Common myeloid progenitor, CD34-positive (primary cell): ENCODE results near the gene MLLT10.

ENCODE experiments used
- CTCF ChIA-PET: fragments of 350-600 bp; sonication (Branson Sonifier 250); formaldehyde crosslinking; loops from one replicate; lab custom pipeline; 2021; ENCODE audit warnings: antibody characterized with exemption; lab: Charles Lee
- POLR2A ChIA-PET: fragments of 350-600 bp; sonication (Branson Sonifier 250); formaldehyde crosslinking; loops from one replicate; lab custom pipeline; 2021; ENCODE audit warnings: antibody characterized with exemption; lab: Charles Lee
- DNase-seq, 3 donors: peaks; one replicate each; pipeline versions ENCODE4 v3.0.0 to v3.0.0-alpha.2; 2013
- H3K27ac ChIP-seq, 2 experiments: 1 replicate in 1 of 2; 2 replicates in 1 of 2; pipeline ENCODE4 v1.7.0; 2013; ENCODE audit warnings: inconsistent platforms in 2 of 2, low read length in 2 of 2, mild to moderate bottlenecking in 2 of 2, low read depth in 1 of 2, moderate library complexity in 1 of 2; ENCODE audit not compliant: severe bottlenecking in 2 of 2, insufficient read depth in 1 of 2, poor library complexity in 1 of 2
- H3K27me3 ChIP-seq, 5 experiments: replicated peaks in 2 of 5; 1 replicate in 3 of 5; 2 replicates in 2 of 5; pipeline versions ENCODE4 v1.6.1 to v1.7.0; 2013; ENCODE audit warnings: low read length in 4 of 5, mild to moderate bottlenecking in 2 of 5, moderate library complexity in 2 of 5, inconsistent platforms in 1 of 5; ENCODE audit not compliant: insufficient read depth in 5 of 5, control insufficient read depth in 4 of 5
- H3K36me3 ChIP-seq, 4 experiments: 1 replicate in 2 of 4; 2 replicates in 2 of 4; pipeline versions ENCODE4 v1.6.1 to v1.7.0; 2013; ENCODE audit warnings: low read length in 3 of 4, control low read depth in 1 of 4, mild to moderate bottlenecking in 1 of 4; ENCODE audit not compliant: control insufficient read depth in 4 of 4, insufficient read depth in 4 of 4
- H3K4me1 ChIP-seq, 4 experiments: 1 replicate in 3 of 4; 2 replicates in 1 of 4; pipeline versions ENCODE4 v1.6.1 to v1.7.1; 2013; ENCODE audit warnings: low read length in 3 of 4, mild to moderate bottlenecking in 3 of 4, control low read depth in 1 of 4, inconsistent platforms in 1 of 4, moderate library complexity in 1 of 4; ENCODE audit not compliant: control insufficient read depth in 4 of 4, insufficient read depth in 4 of 4; ENCODE audit errors: control extremely low read depth in 1 of 4
- H3K4me3 ChIP-seq, 7 experiments: 1 replicate in 4 of 7; 2 replicates in 3 of 7; pipeline versions ENCODE4 v1.5.1 to v1.7.0; 2013; ENCODE audit warnings: mild to moderate bottlenecking in 7 of 7, low read length in 6 of 7, moderate library complexity in 6 of 7, inconsistent platforms in 2 of 7, low read depth in 2 of 7, control low read depth in 1 of 7; ENCODE audit not compliant: insufficient read depth in 4 of 7, control insufficient read depth in 1 of 7; ENCODE audit errors: extremely low read depth in 1 of 7
- H3K9me3 ChIP-seq, 5 experiments: 1 replicate in 4 of 5; 2 replicates in 1 of 5; pipeline versions ENCODE4 v1.6.1 to v1.7.1; 2013; ENCODE audit warnings: low read length in 4 of 5, mild to moderate bottlenecking in 2 of 5, inconsistent platforms in 1 of 5, low read depth in 1 of 5, moderate library complexity in 1 of 5; ENCODE audit not compliant: control insufficient read depth in 4 of 5, insufficient read depth in 2 of 5; ENCODE audit errors: control extremely low read depth in 1 of 5
- WGBS: methylation state at CpG from one replicate; pipeline ENCODE4 v1.1.5; 2013; ENCODE audit not compliant: insufficient coverage; 5-methylcytosine and 5-hydroxymethylcytosine counted together

MLLT10 gene

GRCh38 chr10:21688870-21689269 lies 154.8 kb downstream of the MLLT10 start:
- Histone ChIP-seq H3K4me1 (no peaks in the 10 kb centered on the region), H3K4me3 (no peak overlapping the region), H3K36me3 (peaks cover 11 to 29% (median 22%) of the 10 kb centered on the region in 4 experiments), H3K27me3 (no peaks in the 10 kb centered on the region), H3K27ac (no peak overlapping the region), H3K9me3 (no peaks in the 10 kb centered on the region)
- ChIA-PET POLR2A (no interaction called here), CTCF (interaction anchor here (1.2 to 1.9 kb wide), 3 partner anchors 11 to 169 kb away, joined by 4 to 8 read pairs (median 6); no protein-coding TSS in a partner anchor)
- no CpG with 5 or more reads among the region's 1 CpG for WGBS
- no peak for DNase-seq

- no peak for DNase-seq
- Histone ChIP-seq H3K27me3 (no peaks in the 10 kb centered on the region), H3K36me3 (peaks cover 9 to 25% (median 19%) of the 10 kb centered on the region in 4 experiments), H3K9me3 (no peaks in the 10 kb centered on the region), H3K27ac (no peak overlapping the region), H3K4me1 (no peaks in the 10 kb centered on the region), H3K4me3 (no peak overlapping the region)
- POLR2A ChIA-PET, result no interaction called here
- CTCF ChIA-PET, result interaction anchor here (1.2 to 1.9 kb wide), 3 partner anchors 12 to 170 kb away, joined by 4 to 8 read pairs (median 6); no protein-coding TSS in a partner anchor
Observed at GRCh38 chr10:21689881-21690280, 155.8 kb downstream of the MLLT10 start.

GRCh38 chr10:21692916-21693315 lies 158.9 kb downstream of the MLLT10 start:
- Histone ChIP-seq H3K9me3 (no peaks in the 10 kb centered on the region), H3K4me1 (no peaks in the 10 kb centered on the region), H3K27me3 (no peaks in the 10 kb centered on the region), H3K36me3 (peaks cover 9 to 31% (median 20%) of the 10 kb centered on the region in 4 experiments), H3K27ac (no peak overlapping the region), H3K4me3 (no peak overlapping the region)
- DNase-seq, result no peak
- ChIA-PET POLR2A (no interaction called here), CTCF (interaction anchor here (0.7 to 1.2 kb wide), 2 partner anchors 20 to 414 kb away, joined by 3 to 4 read pairs; no protein-coding TSS in a partner anchor)
- WGBS, result no CpG with 5 or more reads among the region's 1 CpG

- ChIA-PET CTCF (interaction anchor here (0.7 kb wide), 1 partner anchor 415 kb away, joined by 3 read pairs; no protein-coding TSS in a partner anchor), POLR2A (no interaction called here)
Observed at GRCh38 chr10:21693418-21693817, 159.4 kb downstream of the MLLT10 start.

GRCh38 chr10:21694631-21695030 lies 160.6 kb downstream of the MLLT10 start:
- Histone ChIP-seq H3K36me3 (peaks cover 12 to 32% (median 22%) of the 10 kb centered on the region in 4 experiments), H3K4me3 (no peak overlapping the region), H3K4me1 (no peaks in the 10 kb centered on the region), H3K27me3 (no peaks in the 10 kb centered on the region), H3K9me3 (peaks cover 0 to 7% (median 3%) of the 10 kb centered on the region in 5 experiments), H3K27ac (no peak overlapping the region)
- ChIA-PET CTCF (interaction anchor here (1.5 kb wide), 1 partner anchor 47 kb away, joined by 3 read pairs; no protein-coding TSS in a partner anchor), POLR2A (no interaction called here)
- no peak for DNase-seq
- WGBS, result 100% methylated on average over 1 of the region's 3 CpGs

More at GRCh38 chr10:21693418-21693817, 159.4 kb downstream of the MLLT10 start:
- H3K36me3 ChIP-seq, result peaks cover 12 to 30% (median 23%) of the 10 kb centered on the region in 4 experiments
- no peak for DNase-seq
- H3K4me3 ChIP-seq, result no peak overlapping the region
- no peaks in the 10 kb centered on the region for H3K9me3 ChIP-seq
- no peaks in the 10 kb centered on the region for H3K27me3 ChIP-seq
- WGBS, result 80% methylated on average over 1 of the region's 5 CpGs
- no peaks in the 10 kb centered on the region for H3K4me1 ChIP-seq
- H3K27ac ChIP-seq, result no peak overlapping the region

GRCh38 chr10:21696302-21696701 lies 162.3 kb downstream of the MLLT10 start:
- CTCF ChIA-PET, result no interaction called here

GRCh38 chr10:21699575-21699974 lies 165.5 kb downstream of the MLLT10 start:
- ChIA-PET CTCF (interaction anchor here (0.6 kb wide), 2 partner anchors 47 to 993 kb away, joined by 3 read pairs; no protein-coding TSS in a partner anchor), POLR2A (no interaction called here)
- no peaks in the 10 kb centered on the region for H3K27me3 ChIP-seq
- peaks cover 11 to 31% (median 15%) of the 10 kb centered on the region in 4 experiments for H3K36me3 ChIP-seq
- no peak overlapping the region for H3K27ac ChIP-seq
- no peak overlapping the region for H3K4me3 ChIP-seq
- peaks cover 0 to 13% (median 4%) of the 10 kb centered on the region in 4 experiments for H3K4me1 ChIP-seq
- H3K9me3 ChIP-seq, result peaks cover 0 to 24% (median 10%) of the 10 kb centered on the region in 5 experiments
- no peak for DNase-seq
- WGBS, result no CpG with 5 or more reads among the region's 3 CpGs

More at GRCh38 chr10:21696302-21696701, 162.3 kb downstream of the MLLT10 start:
- Histone ChIP-seq H3K36me3 (peaks cover 10 to 39% (median 20%) of the 10 kb centered on the region in 4 experiments), H3K4me3 (no peak overlapping the region), H3K27me3 (no peaks in the 10 kb centered on the region), H3K27ac (no peak overlapping the region), H3K9me3 (peaks cover 0 to 21% (median 10%) of the 10 kb centered on the region in 5 experiments), H3K4me1 (no peaks in the 10 kb centered on the region)
- POLR2A ChIA-PET, result no interaction called here
- DNase-seq, result no peak
